Activated CD4-positive, alpha-beta T cell treated with anti-CD3 and anti-CD28 coated beads, Interleukin-2, amount 10 ng/mL, durations not matched to agents 24 days and 14 days (primary cell): ENCODE data around the gene AGR3. TPM values are rescaled to one million over a fixed set of nuclear protein-coding genes. Genes with fewer than 3 reads are reported as not detected.

ENCODE experiments used
- DNase-seq: peaks from one replicate; pipeline ENCODE4 v3.0.0; 2022
- H3K27ac Mint-ChIP-seq: one replicate; pipeline ENCODE4 v1.8.0; 2022; ENCODE audit warnings: mild to moderate bottlenecking, mixed read lengths
- H3K27me3 Mint-ChIP-seq: one replicate; pipeline ENCODE4 v1.8.0; 2022; ENCODE audit warnings: mixed read lengths
- H3K36me3 Mint-ChIP-seq: one replicate; pipeline ENCODE4 v1.8.0; 2022; ENCODE audit warnings: low read depth, mild to moderate bottlenecking, mixed read lengths
- H3K4me1 Mint-ChIP-seq: one replicate; pipeline ENCODE4 v1.8.0; 2021; ENCODE audit warnings: mixed read lengths
- H3K4me3 Mint-ChIP-seq: one replicate; pipeline ENCODE4 v1.8.0; 2022; ENCODE audit warnings: mild to moderate bottlenecking, moderate library complexity, mixed read lengths
- H3K9me3 Mint-ChIP-seq: one replicate; pipeline ENCODE4 v1.8.0; 2021; ENCODE audit warnings: mixed read lengths
- intact Hi-C: fragments of 100-400 bp; cut with micrococcal nuclease; formaldehyde crosslinking; loops from one replicate; pipeline ENCODE4 v1.15.1; 2023
- total RNA-seq: library from RNA; stranded (reverse); gene quantifications from 2 replicates; pipeline ENCODE4 v1.2.3, GENCODE V29; 2022

Gene AGR3
- total RNA-seq: not detected in 2 replicates

- Mint-ChIP-seq H3K27ac (no peak within 1 kb of the TSS), H3K4me3 (no peak within 1 kb of the TSS), H3K9me3 (no peaks in the 10 kb centered on the region), H3K36me3 (no peaks in the 10 kb centered on the region), H3K27me3 (peaks cover 4% of the 10 kb centered on the region), H3K4me1 (no peaks in the 10 kb centered on the region)
- no peak for DNase-seq
- intact Hi-C loops: no loop called here
Measured at GRCh38 chr7:16881844-16882243, at the start of gene AGR3. Gene AGR3, minus strand, starts transcription at chr7:16881983. Its CDS starts 3,365 bp downstream, at chr7:16878618.

GRCh38 chr7:16930946-16931345 is 49.2 kb upstream of the AGR3 start:
- peaks cover 54% of the 10 kb centered on the region for H3K4me1 Mint-ChIP-seq

GRCh38 chr7:16929146-16929762 is 47.5 kb upstream of the AGR3 start:
- H3K4me1 Mint-ChIP-seq: peaks cover 51% of the 10 kb centered on the region
- H3K27ac Mint-ChIP-seq: no peak overlapping the region
- no peaks in the 10 kb centered on the region for H3K9me3 Mint-ChIP-seq

More at GRCh38 chr7:16930946-16931345, 49.2 kb upstream of the AGR3 start:
- H3K36me3 Mint-ChIP-seq: no peaks in the 10 kb centered on the region
- H3K9me3 Mint-ChIP-seq: no peaks in the 10 kb centered on the region
- peak; percentile 64 for DNase-seq
- peak overlapping the region; percentile 4 for H3K4me3 Mint-ChIP-seq
- intact Hi-C loops: loop anchor here (10.0 kb wide), 1 partner anchor 1014 kb away; the partner anchor contains the start of gene SNX13
- H3K27me3 Mint-ChIP-seq: no peaks in the 10 kb centered on the region
- H3K27ac Mint-ChIP-seq: peak overlapping the region; percentile 5

GRCh38 chr7:16926861-16927260 is 45.1 kb upstream of the AGR3 start:
- H3K27me3 Mint-ChIP-seq: no peaks in the 10 kb centered on the region

More at GRCh38 chr7:16929146-16929762, 47.5 kb upstream of the AGR3 start:
- no peaks in the 10 kb centered on the region for H3K36me3 Mint-ChIP-seq
- no peak for DNase-seq
- H3K27me3 Mint-ChIP-seq: no peaks in the 10 kb centered on the region
- intact Hi-C loops: loop anchor here (5.0 kb wide), 1 partner anchor 213 kb away; no protein-coding TSS in a partner anchor
- H3K4me3 Mint-ChIP-seq: no peak overlapping the region

GRCh38 chr7:16926283-16926682 is 44.5 kb upstream of the AGR3 start:
- Mint-ChIP-seq H3K4me3 (no peak overlapping the region), H3K27me3 (no peaks in the 10 kb centered on the region), H3K4me1 (peaks cover 45% of the 10 kb centered on the region), H3K36me3 (no peaks in the 10 kb centered on the region), H3K9me3 (no peaks in the 10 kb centered on the region), H3K27ac (peak overlapping the region; percentile 48)
- DNase-seq: peak; percentile 72
- intact Hi-C loops: loop anchor here (1.0 to 5.0 kb wide), 2 partner anchors 56 to 216 kb away; no protein-coding TSS in a partner anchor

More at GRCh38 chr7:16926861-16927260, 45.1 kb upstream of the AGR3 start:
- Mint-ChIP-seq H3K36me3 (no peaks in the 10 kb centered on the region), H3K4me3 (no peak overlapping the region), H3K27ac (no peak overlapping the region), H3K4me1 (peaks cover 47% of the 10 kb centered on the region), H3K9me3 (no peaks in the 10 kb centered on the region)
- no peak for DNase-seq
- intact Hi-C loops: loop anchor here (1.0 to 5.0 kb wide), 2 partner anchors 55 to 215 kb away; no protein-coding TSS in a partner anchor

- no peak for DNase-seq
- intact Hi-C loops: loop anchor here (1.0 to 5.0 kb wide), 2 partner anchors 57 to 217 kb away; no protein-coding TSS in a partner anchor
- Mint-ChIP-seq H3K27ac (no peak overlapping the region), H3K9me3 (no peaks in the 10 kb centered on the region), H3K36me3 (no peaks in the 10 kb centered on the region), H3K4me3 (no peak overlapping the region), H3K27me3 (no peaks in the 10 kb centered on the region), H3K4me1 (peaks cover 39% of the 10 kb centered on the region)
Measured at GRCh38 chr7:16925609-16926008, 43.8 kb upstream of the AGR3 start.

GRCh38 chr7:16923019-16923418 is 41.2 kb upstream of the AGR3 start:
- H3K4me3 Mint-ChIP-seq: peak overlapping the region; percentile 7
- no peaks in the 10 kb centered on the region for H3K27me3 Mint-ChIP-seq
- H3K9me3 Mint-ChIP-seq: no peaks in the 10 kb centered on the region
- peak; percentile 73 for DNase-seq
- H3K27ac Mint-ChIP-seq: peak overlapping the region; percentile 81
- intact Hi-C loops: loop anchor here (2.0 kb wide), 1 partner anchor 78 kb away; no protein-coding TSS in a partner anchor
- peaks cover 25% of the 10 kb centered on the region for H3K4me1 Mint-ChIP-seq
- no peaks in the 10 kb centered on the region for H3K36me3 Mint-ChIP-seq

- H3K9me3 Mint-ChIP-seq: no peaks in the 10 kb centered on the region
- peaks cover 25% of the 10 kb centered on the region for H3K4me1 Mint-ChIP-seq
- DNase-seq: no peak
- H3K27me3 Mint-ChIP-seq: no peaks in the 10 kb centered on the region
- no peak overlapping the region for H3K27ac Mint-ChIP-seq
- no peaks in the 10 kb centered on the region for H3K36me3 Mint-ChIP-seq
- intact Hi-C loops: loop anchor here (2.0 kb wide), 1 partner anchor 79 kb away; no protein-coding TSS in a partner anchor
- no peak overlapping the region for H3K4me3 Mint-ChIP-seq
Measured at GRCh38 chr7:16921644-16922257, 40.0 kb upstream of the AGR3 start.

GRCh38 chr7:16921151-16921550 is 39.4 kb upstream of the AGR3 start:
- Mint-ChIP-seq H3K27me3 (no peaks in the 10 kb centered on the region), H3K27ac (no peak overlapping the region), H3K4me3 (no peak overlapping the region), H3K36me3 (no peaks in the 10 kb centered on the region), H3K4me1 (peaks cover 22% of the 10 kb centered on the region), H3K9me3 (no peaks in the 10 kb centered on the region)
- no peak for DNase-seq
- intact Hi-C loops: no loop called here

- H3K4me3 Mint-ChIP-seq: no peak overlapping the region
- H3K4me1 Mint-ChIP-seq: peaks cover 21% of the 10 kb centered on the region
- no peaks in the 10 kb centered on the region for H3K9me3 Mint-ChIP-seq
- intact Hi-C loops: loop anchor here (2.0 to 5.0 kb wide), 4 partner anchors 29 to 842 kb away; no protein-coding TSS in a partner anchor
- no peaks in the 10 kb centered on the region for H3K27me3 Mint-ChIP-seq
- H3K36me3 Mint-ChIP-seq: no peaks in the 10 kb centered on the region
- no peak overlapping the region for H3K27ac Mint-ChIP-seq
- DNase-seq: no peak
Measured at GRCh38 chr7:16919440-16919839, 37.7 kb upstream of the AGR3 start.

- intact Hi-C loops: loop anchor here (1.0 to 5.0 kb wide), 6 partner anchors 28 to 841 kb away; no protein-coding TSS in a partner anchor
- Mint-ChIP-seq H3K36me3 (no peaks in the 10 kb centered on the region), H3K27me3 (no peaks in the 10 kb centered on the region), H3K4me3 (no peak overlapping the region), H3K27ac (no peak overlapping the region), H3K4me1 (peaks cover 19% of the 10 kb centered on the region), H3K9me3 (no peaks in the 10 kb centered on the region)
- peak; percentile 71 for DNase-seq
Measured at GRCh38 chr7:16918288-16918895, 36.6 kb upstream of the AGR3 start.

GRCh38 chr7:16916738-16917137 is 35.0 kb upstream of the AGR3 start:
- H3K4me3 Mint-ChIP-seq: no peak overlapping the region
- DNase-seq: no peak
- peaks cover 10% of the 10 kb centered on the region for H3K4me1 Mint-ChIP-seq
- intact Hi-C loops: loop anchor here (5.0 kb wide), 3 partner anchors 219 to 839 kb away; no protein-coding TSS in a partner anchor
- no peak overlapping the region for H3K27ac Mint-ChIP-seq
- H3K27me3 Mint-ChIP-seq: peaks cover 4% of the 10 kb centered on the region
- no peaks in the 10 kb centered on the region for H3K36me3 Mint-ChIP-seq
- H3K9me3 Mint-ChIP-seq: no peaks in the 10 kb centered on the region

GRCh38 chr7:16916105-16916639 is 34.4 kb upstream of the AGR3 start:
- DNase-seq: no peak
- intact Hi-C loops: loop anchor here (5.0 kb wide), 3 partner anchors 219 to 839 kb away; no protein-coding TSS in a partner anchor
- Mint-ChIP-seq H3K36me3 (no peaks in the 10 kb centered on the region), H3K9me3 (no peaks in the 10 kb centered on the region), H3K4me3 (no peak overlapping the region), H3K27ac (no peak overlapping the region), H3K27me3 (peaks cover 10% of the 10 kb centered on the region), H3K4me1 (peaks cover 8% of the 10 kb centered on the region)
